Measurements from ENCODE around the gene BAZ2A.

Gene BAZ2A

DNA sequence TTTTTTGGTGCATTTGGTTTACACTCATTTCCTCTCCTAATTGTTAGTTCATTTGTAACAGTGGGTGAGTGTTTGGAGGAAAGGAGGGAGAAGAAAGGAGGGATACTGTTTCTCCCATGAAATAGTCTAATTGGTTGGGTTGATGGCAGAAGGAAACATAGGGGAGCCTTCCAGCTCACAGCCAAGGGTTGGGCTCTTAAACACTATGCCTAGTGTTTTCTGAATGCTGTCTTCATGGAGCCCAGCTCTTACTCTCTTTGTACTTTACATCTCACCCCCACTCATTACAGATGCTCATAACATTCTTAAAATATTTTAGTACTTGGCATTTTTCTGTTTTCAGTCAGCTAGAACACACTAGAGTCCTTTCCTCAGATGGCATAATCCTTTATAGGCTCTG is 38.2 kb downstream of the BAZ2A start:
- no peaks in the 10 kb centered on the region for H3K9me3 ChIP-seq (ENCODE audit: control insufficient read depth, insufficient read depth, low read depth, low read length)
- no peak for TF ChIP-seq KLF8 (tag by site-specific recombination; IDR thresholded peaks at IDR 0.05)
- TF ChIP-seq, protein P1, sequence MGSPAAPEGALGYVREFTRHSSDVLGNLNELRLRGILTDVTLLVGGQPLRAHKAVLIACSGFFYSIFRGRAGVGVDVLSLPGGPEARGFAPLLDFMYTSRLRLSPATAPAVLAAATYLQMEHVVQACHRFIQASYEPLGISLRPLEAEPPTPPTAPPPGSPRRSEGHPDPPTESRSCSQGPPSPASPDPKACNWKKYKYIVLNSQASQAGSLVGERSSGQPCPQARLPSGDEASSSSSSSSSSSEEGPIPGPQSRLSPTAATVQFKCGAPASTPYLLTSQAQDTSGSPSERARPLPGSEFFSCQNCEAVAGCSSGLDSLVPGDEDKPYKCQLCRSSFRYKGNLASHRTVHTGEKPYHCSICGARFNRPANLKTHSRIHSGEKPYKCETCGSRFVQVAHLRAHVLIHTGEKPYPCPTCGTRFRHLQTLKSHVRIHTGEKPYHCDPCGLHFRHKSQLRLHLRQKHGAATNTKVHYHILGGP (tag by site-specific recombination; IDR thresholded peaks at IDR 0.05) = no peak
- no peak for TF ChIP-seq ZNF558 (tag by site-specific recombination; IDR thresholded peaks at IDR 0.05)
- TF ChIP-seq ZNF155 (tag by site-specific recombination; IDR thresholded peaks at IDR 0.05) = no peak
- TF ChIP-seq ZBTB48 (tag by site-specific recombination; IDR thresholded peaks at IDR 0.05) = no peak
- no peak for TF ChIP-seq ZNF302 (tag by site-specific recombination; IDR thresholded peaks at IDR 0.05; ENCODE audit: low read depth)
- TF ChIP-seq PRDM1 (tag by site-specific recombination; IDR thresholded peaks at IDR 0.05) = no peak
- TF ChIP-seq ZNF426 (tag by site-specific recombination; IDR thresholded peaks at IDR 0.05) = no peak
- TF ChIP-seq, protein P2, sequence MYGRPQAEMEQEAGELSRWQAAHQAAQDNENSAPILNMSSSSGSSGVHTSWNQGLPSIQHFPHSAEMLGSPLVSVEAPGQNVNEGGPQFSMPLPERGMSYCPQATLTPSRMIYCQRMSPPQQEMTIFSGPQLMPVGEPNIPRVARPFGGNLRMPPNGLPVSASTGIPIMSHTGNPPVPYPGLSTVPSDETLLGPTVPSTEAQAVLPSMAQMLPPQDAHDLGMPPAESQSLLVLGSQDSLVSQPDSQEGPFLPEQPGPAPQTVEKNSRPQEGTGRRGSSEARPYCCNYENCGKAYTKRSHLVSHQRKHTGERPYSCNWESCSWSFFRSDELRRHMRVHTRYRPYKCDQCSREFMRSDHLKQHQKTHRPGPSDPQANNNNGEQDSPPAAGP (tag by site-specific recombination; IDR thresholded peaks at IDR 0.05) = no peak
- TF ChIP-seq HOXA7 (CRISPR knock-in tag; IDR thresholded peaks at IDR 0.05; ENCODE audit: borderline replicate concordance) = no peak
- TF ChIP-seq GFI1B (tag by site-specific recombination; IDR thresholded peaks at IDR 0.05) = no peak
- TF ChIP-seq, protein P3, sequence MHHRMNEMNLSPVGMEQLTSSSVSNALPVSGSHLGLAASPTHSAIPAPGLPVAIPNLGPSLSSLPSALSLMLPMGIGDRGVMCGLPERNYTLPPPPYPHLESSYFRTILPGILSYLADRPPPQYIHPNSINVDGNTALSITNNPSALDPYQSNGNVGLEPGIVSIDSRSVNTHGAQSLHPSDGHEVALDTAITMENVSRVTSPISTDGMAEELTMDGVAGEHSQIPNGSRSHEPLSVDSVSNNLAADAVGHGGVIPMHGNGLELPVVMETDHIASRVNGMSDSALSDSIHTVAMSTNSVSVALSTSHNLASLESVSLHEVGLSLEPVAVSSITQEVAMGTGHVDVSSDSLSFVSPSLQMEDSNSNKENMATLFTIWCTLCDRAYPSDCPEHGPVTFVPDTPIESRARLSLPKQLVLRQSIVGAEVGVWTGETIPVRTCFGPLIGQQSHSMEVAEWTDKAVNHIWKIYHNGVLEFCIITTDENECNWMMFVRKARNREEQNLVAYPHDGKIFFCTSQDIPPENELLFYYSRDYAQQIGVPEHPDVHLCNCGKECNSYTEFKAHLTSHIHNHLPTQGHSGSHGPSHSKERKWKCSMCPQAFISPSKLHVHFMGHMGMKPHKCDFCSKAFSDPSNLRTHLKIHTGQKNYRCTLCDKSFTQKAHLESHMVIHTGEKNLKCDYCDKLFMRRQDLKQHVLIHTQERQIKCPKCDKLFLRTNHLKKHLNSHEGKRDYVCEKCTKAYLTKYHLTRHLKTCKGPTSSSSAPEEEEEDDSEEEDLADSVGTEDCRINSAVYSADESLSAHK (tag by site-specific recombination; IDR thresholded peaks at IDR 0.05) = no peak
- TF ChIP-seq ZNF792 (tag by site-specific recombination; IDR thresholded peaks at IDR 0.05) = no peak
- TF ChIP-seq ZNF19 (tag by site-specific recombination; IDR thresholded peaks at IDR 0.05; ENCODE audit: low read depth) = no peak
- TF ChIP-seq ZNF23 (tag by site-specific recombination; IDR thresholded peaks at IDR 0.05; ENCODE audit: borderline replicate concordance) = no peak
- no peak for TF ChIP-seq ZNF544 (tag by site-specific recombination; IDR thresholded peaks at IDR 0.05)
- no peak for TF ChIP-seq ZNF266 (tag by site-specific recombination; IDR thresholded peaks at IDR 0.05; ENCODE audit: low read depth)
- no peak for TF ChIP-seq ZNF114 (tag by site-specific recombination; IDR thresholded peaks at IDR 0.05)
- no peak overlapping the region for H3K27ac ChIP-seq (ENCODE audit: extremely low read depth, low read depth, low read length)
- H3K36me3 ChIP-seq (ENCODE audit: control insufficient read depth in 2 of 2, insufficient read depth in 1 of 2, low read length in 2 of 2) = peaks cover 0 to 49% of the 10 kb centered on the region in 2 experiments; a peak in 2 of 3 replicates
- H3K4me1 ChIP-seq (ENCODE audit: control insufficient read depth, insufficient read depth, low read length) = no peaks in the 10 kb centered on the region; the same call in 1 of the 2 replicates
- H3K4me3 ChIP-seq (ENCODE audit: low read depth, low read length) = no peak overlapping the region
- ChIA-PET CTCF (interaction anchor here (0.7 to 12.5 kb wide), 6 partner anchors 43 to 519 kb away, joined by 3 to 139 read pairs (median 5); partner anchors contain the start of gene STAT6), POLR2A (interaction anchor here (1.0 kb wide), 1 partner anchor 71 kb away, joined by 3 read pairs; the partner anchor contains the start of gene RBMS2)

DNA sequence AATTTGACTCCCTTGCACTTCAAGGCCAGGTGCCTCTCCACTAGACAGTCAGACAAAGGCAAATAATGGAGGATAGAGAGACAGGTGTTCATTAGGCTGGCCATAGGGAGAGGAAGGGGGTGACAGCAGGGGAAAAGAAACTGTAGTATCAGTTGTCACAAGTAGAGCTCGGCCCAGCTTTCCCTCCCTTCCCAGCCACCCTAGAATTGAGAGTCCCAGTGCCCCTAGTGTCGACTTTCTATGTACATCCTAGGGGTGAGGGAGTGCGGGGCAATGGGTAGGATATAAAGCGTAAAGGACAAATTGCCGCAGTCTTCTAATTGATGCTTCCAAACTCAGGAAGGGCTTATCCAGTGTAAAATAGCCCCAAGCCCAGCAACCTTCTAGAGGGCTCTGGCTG is 39.0 kb downstream of the BAZ2A start:
- Histone ChIP-seq H3K9me3 (ENCODE audit: control insufficient read depth, insufficient read depth, low read depth, low read length) (no peaks in the 10 kb centered on the region), H3K4me3 (ENCODE audit: low read depth, low read length) (no peak overlapping the region), H3K4me1 (ENCODE audit: control insufficient read depth, insufficient read depth, low read length) (no peaks in the 10 kb centered on the region; the same call in 1 of the 2 replicates), H3K27ac (ENCODE audit: extremely low read depth, low read depth, low read length) (no peak overlapping the region), H3K36me3 (ENCODE audit: control insufficient read depth in 2 of 2, insufficient read depth in 1 of 2, low read length in 2 of 2) (peaks cover 0 to 43% of the 10 kb centered on the region in 2 experiments; a peak in 2 of 3 replicates)
- ChIA-PET POLR2A (interaction anchor here (1.0 kb wide), 1 partner anchor 70 kb away, joined by 3 read pairs; the partner anchor contains the start of gene RBMS2), CTCF (interaction anchor here (0.8 to 12.5 kb wide), 8 partner anchors 16 to 89 kb away, joined by 3 to 139 read pairs (median 4); no protein-coding TSS in a partner anchor)
- TF ChIP-seq ZNF623 (tag by site-specific recombination; IDR thresholded peaks at IDR 0.05) (no peak), GLI2 (tag by site-specific recombination; IDR thresholded peaks at IDR 0.05; ENCODE audit: borderline replicate concordance, low read depth) (no peak), ZNF670 (tag by site-specific recombination; IDR thresholded peaks at IDR 0.05; ENCODE audit: low read depth) (no peak)
- TF ChIP-seq, protein P4, sequence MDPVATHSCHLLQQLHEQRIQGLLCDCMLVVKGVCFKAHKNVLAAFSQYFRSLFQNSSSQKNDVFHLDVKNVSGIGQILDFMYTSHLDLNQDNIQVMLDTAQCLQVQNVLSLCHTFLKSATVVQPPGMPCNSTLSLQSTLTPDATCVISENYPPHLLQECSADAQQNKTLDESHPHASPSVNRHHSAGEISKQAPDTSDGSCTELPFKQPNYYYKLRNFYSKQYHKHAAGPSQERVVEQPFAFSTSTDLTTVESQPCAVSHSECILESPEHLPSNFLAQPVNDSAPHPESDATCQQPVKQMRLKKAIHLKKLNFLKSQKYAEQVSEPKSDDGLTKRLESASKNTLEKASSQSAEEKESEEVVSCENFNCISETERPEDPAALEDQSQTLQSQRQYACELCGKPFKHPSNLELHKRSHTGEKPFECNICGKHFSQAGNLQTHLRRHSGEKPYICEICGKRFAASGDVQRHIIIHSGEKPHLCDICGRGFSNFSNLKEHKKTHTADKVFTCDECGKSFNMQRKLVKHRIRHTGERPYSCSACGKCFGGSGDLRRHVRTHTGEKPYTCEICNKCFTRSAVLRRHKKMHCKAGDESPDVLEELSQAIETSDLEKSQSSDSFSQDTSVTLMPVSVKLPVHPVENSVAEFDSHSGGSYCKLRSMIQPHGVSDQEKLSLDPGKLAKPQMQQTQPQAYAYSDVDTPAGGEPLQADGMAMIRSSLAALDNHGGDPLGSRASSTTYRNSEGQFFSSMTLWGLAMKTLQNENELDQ (tag by site-specific recombination; IDR thresholded peaks at IDR 0.05; ENCODE audit: low read depth) = no peak
- TF ChIP-seq, protein P5, sequence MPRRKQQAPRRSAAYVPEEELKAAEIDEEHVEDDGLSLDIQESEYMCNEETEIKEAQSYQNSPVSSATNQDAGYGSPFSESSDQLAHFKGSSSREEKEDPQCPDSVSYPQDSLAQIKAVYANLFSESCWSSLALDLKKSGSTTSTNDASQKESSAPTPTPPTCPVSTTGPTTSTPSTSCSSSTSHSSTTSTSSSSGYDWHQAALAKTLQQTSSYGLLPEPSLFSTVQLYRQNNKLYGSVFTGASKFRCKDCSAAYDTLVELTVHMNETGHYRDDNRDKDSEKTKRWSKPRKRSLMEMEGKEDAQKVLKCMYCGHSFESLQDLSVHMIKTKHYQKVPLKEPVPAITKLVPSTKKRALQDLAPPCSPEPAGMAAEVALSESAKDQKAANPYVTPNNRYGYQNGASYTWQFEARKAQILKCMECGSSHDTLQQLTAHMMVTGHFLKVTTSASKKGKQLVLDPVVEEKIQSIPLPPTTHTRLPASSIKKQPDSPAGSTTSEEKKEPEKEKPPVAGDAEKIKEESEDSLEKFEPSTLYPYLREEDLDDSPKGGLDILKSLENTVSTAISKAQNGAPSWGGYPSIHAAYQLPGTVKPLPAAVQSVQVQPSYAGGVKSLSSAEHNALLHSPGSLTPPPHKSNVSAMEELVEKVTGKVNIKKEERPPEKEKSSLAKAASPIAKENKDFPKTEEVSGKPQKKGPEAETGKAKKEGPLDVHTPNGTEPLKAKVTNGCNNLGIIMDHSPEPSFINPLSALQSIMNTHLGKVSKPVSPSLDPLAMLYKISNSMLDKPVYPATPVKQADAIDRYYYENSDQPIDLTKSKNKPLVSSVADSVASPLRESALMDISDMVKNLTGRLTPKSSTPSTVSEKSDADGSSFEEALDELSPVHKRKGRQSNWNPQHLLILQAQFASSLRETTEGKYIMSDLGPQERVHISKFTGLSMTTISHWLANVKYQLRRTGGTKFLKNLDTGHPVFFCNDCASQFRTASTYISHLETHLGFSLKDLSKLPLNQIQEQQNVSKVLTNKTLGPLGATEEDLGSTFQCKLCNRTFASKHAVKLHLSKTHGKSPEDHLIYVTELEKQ (tag by site-specific recombination; IDR thresholded peaks at IDR 0.05; ENCODE audit: borderline replicate concordance) = no peak
- TF ChIP-seq, protein P6, sequence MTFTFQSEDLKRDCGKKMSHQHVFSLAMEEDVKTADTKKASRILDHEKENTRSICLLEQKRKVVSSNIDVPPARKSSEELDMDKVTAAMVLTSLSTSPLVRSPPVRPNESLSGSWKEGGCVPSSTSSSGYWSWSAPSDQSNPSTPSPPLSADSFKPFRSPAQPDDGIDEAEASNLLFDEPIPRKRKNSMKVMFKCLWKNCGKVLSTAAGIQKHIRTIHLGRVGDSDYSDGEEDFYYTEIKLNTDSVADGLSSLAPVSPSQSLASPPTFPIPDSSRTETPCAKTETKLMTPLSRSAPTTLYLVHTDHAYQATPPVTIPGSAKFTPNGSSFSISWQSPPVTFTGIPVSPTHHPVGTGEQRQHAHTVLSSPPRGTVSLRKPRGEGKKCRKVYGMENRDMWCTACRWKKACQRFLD (tag by site-specific recombination; IDR thresholded peaks at IDR 0.05) = no peak

All from HEK293 (cell line).